GM19397 (cell line): Measurements from ENCODE around the gene RTEL1.
A peak's percentile ranks its signal among the peaks of the same experiment; 100 is the strongest.
"Not testable (repeated sequence)": the region's sequence is repeated elsewhere in the genome, so short reads cannot be mapped to it uniquely, and the experiment has no call there.

Experiments
- ATAC-seq: cut with Tn5 transposase; IDR thresholded peaks from one replicate; pipeline ENCODE4 v1.9.1; 2021; ENCODE audit warnings: mild to moderate bottlenecking, moderate library complexity; ENCODE audit not compliant: unreplicated experiment

The RTEL1 gene, protein sequence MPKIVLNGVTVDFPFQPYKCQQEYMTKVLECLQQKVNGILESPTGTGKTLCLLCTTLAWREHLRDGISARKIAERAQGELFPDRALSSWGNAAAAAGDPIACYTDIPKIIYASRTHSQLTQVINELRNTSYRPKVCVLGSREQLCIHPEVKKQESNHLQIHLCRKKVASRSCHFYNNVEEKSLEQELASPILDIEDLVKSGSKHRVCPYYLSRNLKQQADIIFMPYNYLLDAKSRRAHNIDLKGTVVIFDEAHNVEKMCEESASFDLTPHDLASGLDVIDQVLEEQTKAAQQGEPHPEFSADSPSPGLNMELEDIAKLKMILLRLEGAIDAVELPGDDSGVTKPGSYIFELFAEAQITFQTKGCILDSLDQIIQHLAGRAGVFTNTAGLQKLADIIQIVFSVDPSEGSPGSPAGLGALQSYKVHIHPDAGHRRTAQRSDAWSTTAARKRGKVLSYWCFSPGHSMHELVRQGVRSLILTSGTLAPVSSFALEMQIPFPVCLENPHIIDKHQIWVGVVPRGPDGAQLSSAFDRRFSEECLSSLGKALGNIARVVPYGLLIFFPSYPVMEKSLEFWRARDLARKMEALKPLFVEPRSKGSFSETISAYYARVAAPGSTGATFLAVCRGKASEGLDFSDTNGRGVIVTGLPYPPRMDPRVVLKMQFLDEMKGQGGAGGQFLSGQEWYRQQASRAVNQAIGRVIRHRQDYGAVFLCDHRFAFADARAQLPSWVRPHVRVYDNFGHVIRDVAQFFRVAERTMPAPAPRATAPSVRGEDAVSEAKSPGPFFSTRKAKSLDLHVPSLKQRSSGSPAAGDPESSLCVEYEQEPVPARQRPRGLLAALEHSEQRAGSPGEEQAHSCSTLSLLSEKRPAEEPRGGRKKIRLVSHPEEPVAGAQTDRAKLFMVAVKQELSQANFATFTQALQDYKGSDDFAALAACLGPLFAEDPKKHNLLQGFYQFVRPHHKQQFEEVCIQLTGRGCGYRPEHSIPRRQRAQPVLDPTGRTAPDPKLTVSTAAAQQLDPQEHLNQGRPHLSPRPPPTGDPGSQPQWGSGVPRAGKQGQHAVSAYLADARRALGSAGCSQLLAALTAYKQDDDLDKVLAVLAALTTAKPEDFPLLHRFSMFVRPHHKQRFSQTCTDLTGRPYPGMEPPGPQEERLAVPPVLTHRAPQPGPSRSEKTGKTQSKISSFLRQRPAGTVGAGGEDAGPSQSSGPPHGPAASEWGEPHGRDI (N-terminal part only)

DNA sequence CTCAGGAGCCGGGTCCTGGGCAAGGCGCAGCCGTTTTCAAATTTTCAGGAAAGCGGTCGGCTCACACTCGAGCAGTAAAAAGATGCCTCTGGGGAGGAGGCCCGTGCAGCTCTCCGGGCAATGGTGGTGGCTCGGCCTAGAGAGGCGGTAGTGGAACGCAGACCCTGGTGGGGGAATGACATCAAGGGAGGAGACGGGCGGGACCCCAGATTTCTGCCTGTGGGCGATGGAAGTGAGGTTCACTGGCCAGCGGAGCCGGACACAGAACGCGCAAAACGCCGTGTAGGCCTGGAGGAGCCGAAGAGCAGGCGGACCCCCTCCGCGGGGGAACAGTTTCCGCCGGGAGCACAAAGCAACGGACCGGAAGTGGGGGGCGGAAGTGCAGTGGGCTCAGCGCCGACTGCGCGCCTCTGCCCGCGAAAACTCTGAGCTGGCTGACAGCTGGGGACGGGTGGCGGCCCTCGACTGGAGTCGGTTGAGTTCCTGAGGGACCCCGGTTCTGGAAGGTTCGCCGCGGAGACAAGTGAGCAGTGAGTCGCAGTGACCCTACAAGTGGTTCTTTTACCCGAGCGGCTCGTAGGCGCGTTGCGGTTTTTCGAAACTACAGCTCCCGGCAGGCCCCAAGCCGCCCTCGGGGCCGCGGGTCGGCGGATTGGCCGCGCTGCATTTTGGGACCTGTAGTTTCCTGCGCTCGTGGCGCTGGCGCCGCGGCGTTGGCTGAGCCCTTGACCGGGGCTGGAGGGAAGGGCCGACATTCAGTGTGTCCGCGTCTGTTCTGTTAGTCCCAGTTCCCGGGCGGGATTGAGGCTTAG lies at the start of gene RTEL1:
Gene RTEL1, plus strand, starts transcription at position 376 of the 812 bp plus-strand sequence. CDS start 1,091 bp downstream, outside the sequence.
- peak; percentile 84 for ATAC-seq

DNA sequence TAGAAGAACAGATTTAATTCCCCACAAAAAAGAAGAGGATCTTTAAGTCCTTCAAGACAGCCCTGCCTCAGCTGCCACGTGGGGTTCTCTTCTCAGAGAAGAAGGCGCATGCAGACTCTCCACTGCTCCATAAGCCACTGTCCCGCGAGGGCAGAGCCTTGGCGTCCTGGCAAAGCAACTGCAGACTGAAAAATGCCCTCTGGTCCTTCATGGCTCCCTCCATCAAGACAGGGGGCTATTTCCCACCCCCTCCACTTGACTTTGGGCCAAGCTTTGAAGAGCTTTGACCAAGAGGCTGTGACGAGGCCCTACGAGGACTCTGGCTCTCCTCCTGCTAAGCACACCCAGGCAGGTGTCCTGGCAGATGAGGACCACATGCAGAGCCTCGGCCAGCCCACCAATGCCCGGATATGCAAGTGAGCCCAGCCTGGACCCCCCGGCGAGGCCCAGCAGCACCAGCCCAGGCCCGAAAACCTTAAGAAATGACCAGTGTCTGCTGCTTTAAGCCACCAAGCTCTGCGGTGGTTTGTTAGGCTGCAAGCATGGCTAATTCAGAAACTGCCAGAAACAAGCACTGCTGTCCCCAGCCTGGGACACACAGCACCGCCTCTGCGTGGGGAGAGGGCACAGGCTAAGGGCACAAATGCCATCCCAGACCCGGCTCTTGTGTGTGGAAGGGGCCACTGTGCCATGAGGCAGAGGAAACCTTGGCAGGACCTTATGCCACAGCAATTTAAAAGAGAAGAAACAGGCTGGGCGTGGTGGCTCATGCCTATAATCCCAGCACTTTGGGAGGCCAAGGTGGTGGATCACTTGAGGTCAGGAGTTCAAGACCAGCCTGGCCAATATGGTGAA lies 47.3 kb upstream of the RTEL1 start:
- ATAC-seq, result no peak

DNA sequence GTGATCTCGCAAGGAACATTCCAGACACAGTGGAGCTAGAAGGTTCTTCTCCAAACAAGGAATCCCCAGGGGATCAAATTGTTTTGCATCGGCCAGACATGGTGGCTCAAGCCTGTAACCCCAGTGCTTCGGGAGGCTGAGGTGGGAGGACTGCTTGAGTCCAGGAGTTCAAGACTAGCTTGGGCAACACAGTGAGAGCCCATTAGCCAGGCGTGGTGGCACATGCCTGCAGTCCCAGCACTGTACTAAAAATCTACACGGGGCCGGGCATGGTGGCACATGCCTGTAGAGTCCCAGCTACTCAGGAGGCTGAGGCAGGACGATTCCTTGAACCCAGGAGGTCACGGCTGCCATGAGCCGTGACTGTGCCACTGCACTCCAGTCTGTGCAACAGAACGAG lies 46.5 kb upstream of the RTEL1 start:
- no peak for ATAC-seq

DNA sequence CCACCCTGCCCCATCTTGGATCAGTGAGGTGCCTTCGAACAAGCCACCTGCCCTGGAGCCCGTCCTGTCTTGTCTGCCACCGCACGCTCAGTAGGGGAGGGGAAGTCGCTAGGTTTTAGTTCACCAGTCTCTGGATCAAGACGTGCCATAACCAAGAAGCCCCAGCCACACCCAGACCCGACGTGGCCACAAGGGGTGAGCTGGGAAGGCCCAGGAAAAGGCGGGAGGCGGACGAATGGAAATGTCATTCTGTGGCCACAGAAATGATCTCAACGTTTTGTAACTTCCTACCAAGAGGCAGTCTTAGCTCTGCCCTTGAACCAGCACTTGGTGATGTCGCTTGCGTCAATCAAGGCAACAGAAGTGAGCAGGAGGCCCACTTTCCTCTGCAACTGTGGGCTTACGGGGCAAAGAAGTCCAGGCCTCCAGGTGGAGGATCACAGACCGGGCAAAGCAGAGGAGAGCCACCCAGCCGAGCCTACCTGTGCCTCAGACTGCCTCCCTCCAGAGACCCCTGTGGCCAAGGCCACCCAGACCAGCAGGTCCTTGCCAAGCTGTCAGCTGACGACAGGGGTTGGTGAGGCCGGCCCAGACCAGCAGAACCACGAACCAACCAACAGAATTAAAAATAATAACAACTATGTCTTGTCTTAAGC lies 45.7 kb upstream of the RTEL1 start:
- no peak for ATAC-seq

DNA sequence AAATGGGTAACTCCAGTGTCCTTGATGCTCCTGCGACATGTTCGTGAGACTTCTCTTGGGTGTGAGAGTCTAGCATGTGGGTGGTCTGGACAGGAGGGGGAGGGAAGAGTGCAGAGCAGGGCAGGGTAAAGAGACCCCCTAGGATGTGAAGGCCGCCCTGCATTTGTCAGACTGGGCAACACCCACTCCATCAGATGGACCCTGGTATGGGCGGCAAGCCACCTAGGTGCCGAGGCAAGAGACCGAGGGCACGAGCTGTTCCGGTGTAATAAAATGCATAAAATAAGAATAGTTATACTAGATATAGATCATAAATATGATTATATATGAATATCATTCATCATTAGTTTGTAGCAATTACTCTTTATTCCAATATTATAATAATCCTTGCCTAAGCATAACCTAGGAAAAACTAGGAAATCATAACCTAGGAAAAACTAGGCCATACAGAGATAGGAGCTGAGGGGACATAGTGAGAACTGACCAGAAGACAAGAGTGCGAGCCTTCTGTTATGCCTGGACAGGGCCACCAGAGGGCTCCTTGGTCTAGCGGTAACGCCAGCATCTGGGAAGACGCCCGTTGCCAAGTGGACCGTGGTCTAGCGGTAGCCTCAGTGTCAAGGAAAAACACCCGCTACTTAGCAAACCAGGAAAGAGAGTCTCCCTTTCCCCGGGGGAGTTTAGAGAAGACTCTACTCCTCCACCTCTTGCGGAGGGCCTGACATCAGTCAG lies 44.1 kb upstream of the RTEL1 start:
- ATAC-seq, result not testable (repeated sequence)

DNA sequence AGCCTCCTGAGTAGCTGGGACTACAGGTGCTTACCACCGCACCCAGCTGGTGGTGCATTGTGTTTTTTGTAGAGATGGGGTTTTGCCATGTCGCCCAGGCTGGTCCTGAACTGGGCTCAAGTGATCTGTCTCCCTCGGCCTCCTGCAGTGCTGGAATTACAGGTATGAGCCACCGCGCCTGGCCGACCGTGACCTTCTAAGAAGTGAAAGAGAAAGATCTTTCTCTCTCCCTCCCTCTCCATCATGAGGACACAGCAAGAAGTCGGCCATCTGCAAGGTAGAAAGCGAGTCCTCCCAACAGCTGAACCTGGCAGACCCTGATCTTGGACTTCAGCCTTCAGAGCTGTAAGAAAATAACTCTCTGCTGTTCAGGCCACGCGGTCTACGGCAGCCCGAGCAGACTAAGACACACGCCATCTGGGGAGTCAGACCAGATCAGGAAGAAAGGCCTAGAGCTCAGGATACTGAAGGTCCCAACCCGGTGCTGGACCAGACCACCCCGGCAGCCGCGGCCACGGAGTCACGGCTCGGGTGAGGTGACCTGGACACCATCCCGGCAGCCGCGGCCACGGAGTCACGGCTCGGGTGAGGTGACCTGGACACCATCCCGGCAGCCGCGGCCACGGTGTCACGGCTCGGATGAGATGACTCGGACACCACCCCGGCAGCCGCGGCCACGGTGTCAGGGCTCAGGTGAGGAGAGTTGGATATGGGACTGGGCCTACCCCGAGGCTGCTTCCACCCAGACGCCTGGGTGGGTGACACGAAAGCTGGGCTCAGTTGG lies 40.8 kb upstream of the RTEL1 start:
- no peak for ATAC-seq

DNA sequence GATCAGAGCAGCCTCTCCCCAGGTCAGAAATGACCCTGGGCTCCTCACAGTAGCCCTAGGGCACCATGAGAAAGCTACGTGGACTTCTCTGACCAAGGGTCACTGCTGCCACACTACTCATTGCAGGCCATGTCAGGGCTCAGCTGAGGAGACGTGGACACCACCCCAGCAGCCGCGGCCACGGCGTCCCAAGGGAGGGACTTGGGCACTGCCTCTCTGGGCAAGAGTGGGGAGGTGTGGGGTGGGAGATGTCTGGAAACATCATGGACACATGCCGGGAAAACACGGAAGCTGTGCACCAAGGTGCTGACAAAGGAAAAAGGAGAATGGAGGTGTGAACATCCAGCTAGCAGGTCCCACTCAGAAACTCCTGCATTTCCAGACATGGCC lies 40.2 kb upstream of the RTEL1 start:
- ATAC-seq, result no peak

DNA sequence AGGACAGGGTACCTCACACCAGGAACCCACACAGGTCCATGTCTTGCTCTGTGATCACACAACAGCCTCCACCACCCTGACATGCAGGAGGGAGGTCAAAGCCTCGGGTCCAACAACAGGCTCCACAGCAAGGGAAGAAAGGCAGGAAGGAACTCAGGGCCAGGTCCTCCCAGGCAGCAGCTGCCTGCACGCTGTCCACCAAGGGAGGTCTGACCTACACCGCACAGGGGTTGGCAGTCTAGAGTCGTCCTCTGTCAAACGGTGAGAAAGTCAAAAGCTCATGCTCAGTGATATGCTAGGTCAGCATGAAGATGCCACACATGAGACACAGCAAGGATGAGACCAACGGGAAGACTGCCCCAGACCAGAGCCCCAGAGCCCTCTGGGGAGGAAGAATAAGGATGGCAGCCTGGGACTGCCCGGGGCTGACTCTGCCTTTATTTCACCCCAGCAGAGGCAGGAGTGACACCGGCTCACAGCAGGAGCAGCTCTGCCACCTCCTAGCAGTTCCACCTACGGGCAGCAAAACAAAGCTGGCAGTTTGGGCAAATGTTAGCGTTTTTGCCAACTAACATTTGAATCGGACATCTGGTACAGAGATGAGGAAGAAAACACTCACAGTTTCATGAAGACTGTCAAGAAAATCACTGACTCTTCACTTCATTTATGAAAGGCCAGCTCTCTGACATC lies 39.7 kb upstream of the RTEL1 start:
- no peak for ATAC-seq

DNA sequence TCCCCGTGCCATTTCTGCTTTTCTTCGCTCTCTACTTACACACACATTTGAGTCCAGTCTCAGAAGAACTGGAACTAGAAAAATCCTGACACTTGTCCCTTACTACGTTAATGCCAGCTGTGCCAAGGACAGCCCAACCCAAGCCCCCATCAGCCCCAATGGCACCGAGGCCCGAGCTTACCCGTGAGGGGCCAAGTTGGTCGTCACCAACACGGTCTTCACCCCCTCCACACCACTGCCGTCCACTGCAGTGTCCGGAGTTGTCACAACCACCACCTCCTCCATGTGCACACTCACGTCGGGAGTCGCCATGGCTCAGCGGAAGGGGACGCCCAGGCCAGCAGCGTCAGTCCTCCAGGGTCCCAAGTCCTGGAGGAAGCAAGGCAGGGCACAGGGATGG lies 39.0 kb upstream of the RTEL1 start:
- ATAC-seq, result no peak

DNA sequence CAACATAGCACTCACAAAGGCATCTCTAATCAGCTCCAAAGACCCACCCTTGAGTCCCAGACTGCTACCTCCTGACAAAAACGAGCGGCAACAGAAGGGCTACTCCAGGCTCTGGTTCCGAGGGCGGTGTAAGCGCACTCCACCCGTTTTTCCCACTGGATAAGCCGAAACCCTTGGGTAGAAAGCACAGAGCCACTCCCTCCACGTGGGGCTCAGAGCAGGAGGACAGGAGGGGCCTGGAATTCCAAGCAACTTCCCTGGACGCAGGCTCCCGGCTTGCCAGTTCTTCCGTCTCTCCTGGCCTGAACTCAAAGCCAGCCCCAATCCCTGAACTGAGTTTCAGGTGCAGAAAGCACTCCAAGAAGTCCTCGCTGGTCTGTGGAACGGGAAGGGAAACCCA lies 38.6 kb upstream of the RTEL1 start:
- ATAC-seq, result no peak

DNA sequence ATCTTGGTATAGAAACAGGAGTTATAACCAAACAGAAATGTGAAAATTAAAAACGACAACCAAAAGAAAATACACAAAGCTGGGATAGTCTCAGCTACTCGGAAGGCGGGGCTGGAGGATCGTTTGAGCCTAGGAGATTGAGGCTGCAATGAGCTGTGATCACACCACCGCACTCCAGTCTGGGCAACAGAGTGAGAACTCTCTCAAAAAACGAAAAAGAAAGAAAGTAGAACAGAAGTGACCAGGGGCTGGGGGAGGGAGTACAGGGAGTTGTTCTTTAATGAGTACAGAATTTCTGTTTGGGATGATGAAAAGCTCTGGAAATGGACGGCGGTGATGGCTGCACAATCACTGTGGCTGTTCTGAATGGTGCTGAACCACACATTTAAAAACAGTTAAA lies 37.1 kb upstream of the RTEL1 start:
- no peak for ATAC-seq

DNA sequence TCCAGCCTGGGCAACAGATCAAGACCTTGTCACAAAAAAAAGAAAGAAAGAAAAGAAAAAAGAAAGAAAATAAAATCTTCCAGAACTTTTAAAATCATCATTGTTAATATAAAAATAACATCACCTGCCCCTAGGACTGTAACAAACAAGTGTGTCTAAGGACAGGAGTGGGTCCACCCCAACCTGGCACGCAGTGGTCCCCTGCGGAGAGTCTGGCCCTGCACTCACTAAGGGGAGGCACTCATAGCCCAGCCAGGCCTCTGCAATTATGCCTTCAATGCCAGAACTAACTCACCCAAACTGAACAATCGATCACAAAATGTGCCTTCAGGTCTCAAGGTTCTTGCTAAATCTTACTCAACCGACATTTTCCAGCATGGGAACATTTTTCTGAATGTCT lies 36.0 kb upstream of the RTEL1 start:
- no peak for ATAC-seq

DNA sequence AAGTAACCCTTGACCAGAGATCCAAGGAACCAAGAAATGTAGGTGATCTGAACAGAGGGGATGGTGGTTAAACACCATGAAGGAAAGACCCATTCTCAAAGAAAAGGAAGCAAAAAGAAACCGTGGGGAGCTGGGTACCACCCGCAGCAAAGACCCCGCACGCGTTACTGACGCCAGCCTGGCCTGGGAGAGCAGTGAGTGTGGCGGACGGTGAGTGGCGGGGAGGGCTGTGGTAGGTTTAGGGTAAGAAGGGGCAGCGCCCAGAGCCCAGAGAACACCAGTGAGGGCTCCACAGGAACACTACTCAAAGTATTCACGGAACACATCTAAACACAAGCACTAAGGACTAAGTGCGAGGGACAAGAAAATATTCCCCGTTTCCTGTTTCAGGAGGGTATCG lies 35.4 kb upstream of the RTEL1 start:
- no peak for ATAC-seq

DNA sequence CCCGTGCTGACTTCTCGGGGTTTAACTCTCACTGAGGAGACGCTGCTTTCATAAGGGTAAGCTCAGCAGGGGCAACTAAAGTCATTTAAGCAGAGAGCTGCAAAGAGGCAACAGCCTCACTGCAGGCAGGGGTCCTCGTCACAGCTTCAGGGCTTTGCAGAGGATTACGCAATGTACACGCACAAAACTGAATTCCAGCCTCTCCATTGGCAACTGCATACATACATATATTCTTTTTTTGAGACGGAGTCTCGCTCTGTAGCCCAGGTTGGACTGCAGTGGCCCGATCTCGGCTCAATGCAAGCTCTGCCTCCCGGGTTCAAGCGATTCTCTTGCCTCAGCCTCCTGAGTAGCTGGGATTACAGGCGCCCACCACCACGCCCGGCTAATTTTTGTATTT lies 33.6 kb upstream of the RTEL1 start:
- ATAC-seq, result no peak

DNA sequence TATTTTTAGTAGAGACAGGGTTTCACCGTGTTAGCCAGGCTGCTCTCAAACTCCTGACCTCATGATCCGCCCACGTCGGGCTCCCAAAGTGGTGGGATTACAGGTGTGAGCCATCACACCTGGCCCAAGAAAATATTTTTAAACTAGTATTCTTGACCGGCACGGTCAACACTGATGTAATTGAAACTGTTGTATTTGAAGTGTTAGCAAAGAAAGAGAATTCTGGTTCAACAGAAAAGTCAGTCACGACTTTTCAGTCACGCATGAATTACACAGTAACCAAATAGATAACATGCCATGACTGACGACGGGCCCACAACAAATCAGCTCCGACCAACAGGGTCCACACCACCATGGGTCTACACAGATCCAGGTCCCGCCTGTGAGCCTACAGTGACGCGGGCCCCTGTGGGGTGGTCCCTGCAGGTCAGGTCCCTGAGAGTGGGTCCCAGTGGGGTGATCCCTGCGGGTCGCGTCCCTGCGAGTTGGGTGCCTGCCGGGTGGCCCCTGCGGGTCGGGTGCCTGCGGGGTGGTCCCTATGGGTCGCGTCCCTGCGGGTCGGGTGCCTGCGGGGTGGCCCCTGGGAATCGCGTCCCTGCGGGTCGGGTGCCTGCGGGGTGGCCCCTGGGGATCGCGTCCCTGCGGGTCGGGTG lies 32.2 kb upstream of the RTEL1 start:
- no peak for ATAC-seq

DNA sequence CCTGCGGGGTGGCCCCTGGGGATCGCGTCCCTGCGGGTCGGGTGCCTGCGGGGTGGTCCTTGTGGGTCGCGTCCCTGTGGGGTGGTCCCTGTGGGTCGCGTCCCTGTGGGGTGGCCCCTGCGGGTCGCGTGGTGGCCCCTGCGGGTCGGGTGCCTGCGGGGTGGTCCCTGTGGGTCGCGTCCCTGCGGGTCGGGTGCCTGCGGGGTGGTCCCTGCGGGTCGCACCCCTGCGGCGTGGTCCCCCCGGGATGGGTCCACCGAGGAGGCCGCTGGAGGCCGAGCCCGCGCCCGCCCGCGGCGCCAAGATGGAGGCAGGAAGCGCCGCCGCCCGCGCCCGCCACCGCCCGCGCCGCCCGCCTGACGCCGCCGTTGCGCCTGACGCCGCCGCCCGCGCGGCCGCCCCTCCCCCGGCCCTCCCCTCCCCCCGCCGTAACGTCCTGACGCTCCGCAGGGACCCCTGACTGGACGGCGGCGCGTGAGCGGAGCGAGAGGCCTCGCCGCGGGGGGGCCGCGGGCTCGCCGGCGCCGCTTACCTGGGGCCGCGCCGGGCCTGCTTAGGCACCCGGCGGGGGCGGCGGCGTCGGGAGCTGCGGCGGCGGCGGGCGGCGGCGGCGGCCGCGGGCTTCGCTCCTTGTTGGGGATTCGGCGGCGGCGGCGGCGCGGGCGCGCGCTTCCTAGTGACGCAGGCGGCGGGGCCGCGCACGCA lies 31.5 kb upstream of the RTEL1 start, which contains the start of gene GMEB2:
Gene GMEB2, minus strand, starts transcription at position 678 of the 705 bp plus-strand sequence. CDS start 7,704 bp downstream, outside the sequence.
- peak; percentile 67 for ATAC-seq
